ENCODE measurements around the gene AMN. TPM values are rescaled to one million over a fixed set of nuclear protein-coding genes. Genes with fewer than 3 reads are reported as not detected.

Gene AMN
- total and polyA plus RNA-seq, 2 experiments from 2014 or later = not detected

GRCh38 chr14:102903248-102903888 lies 19.1 kb upstream of the AMN start:
- WGBS, 2 experiments (ENCODE audit: low coverage in 1 of 2, low lambda C conversion rate in 2 of 2, missing lambda C conversion rate in 2 of 2) = 90 to 95% methylated on average over 17 to 29 of the region's 29 CpGs
- Histone ChIP-seq H3K9me2 (ENCODE audit: insufficient read depth) (no peaks in the 10 kb centered on the region), H2AFZ (no peak overlapping the region), H3K27me3 (replicated peaks; ENCODE audit: insufficient read depth) (no peaks in the 10 kb centered on the region), H3K9me3 (ENCODE audit: low read depth) (no peaks in the 10 kb centered on the region), H3K27ac (no peak overlapping the region), H3K9ac (no peak overlapping the region), H3K4me3 (no peak overlapping the region), H3K4me2 (ENCODE audit: unreplicated experiment) (no peak overlapping the region), H3F3A (ENCODE audit: insufficient read depth) (no peaks in the 10 kb centered on the region), H3K79me2 (ENCODE audit: insufficient read depth) (no peaks in the 10 kb centered on the region), H3K36me3 (ENCODE audit: low read depth) (no peaks in the 10 kb centered on the region), H4K20me1 (ENCODE audit: insufficient read depth) (no peaks in the 10 kb centered on the region), H3K4me1 (ENCODE audit: insufficient read depth) (no peaks in the 10 kb centered on the region)
- in situ Hi-C loops (cut with MboI) = no loop called here
- TF ChIP-seq EZH2 (IDR thresholded peaks at IDR 0.05; ENCODE audit: insufficient read depth, poor library complexity, severe bottlenecking) (no peak), EZH2phosphoT487 (IDR thresholded peaks at IDR 0.05; ENCODE audit: insufficient read depth, low read depth) (no peak)
- DNase-seq = no peak

- WGBS, 2 experiments (ENCODE audit: low coverage in 1 of 2, low lambda C conversion rate in 2 of 2, missing lambda C conversion rate in 2 of 2) = 97 to 99% methylated on average over 7 of the region's 7 CpGs
- no peaks in the 10 kb centered on the region for H3F3A ChIP-seq (ENCODE audit: insufficient read depth)
- H3K27ac ChIP-seq = no peak overlapping the region
- no peak overlapping the region for H3K9ac ChIP-seq
- no peaks in the 10 kb centered on the region for H3K27me3 ChIP-seq (replicated peaks; ENCODE audit: insufficient read depth)
- TF ChIP-seq EZH2 (IDR thresholded peaks at IDR 0.05; ENCODE audit: insufficient read depth, poor library complexity, severe bottlenecking) = no peak
- no peak overlapping the region for H2AFZ ChIP-seq
- H4K20me1 ChIP-seq (ENCODE audit: insufficient read depth) = no peaks in the 10 kb centered on the region
- no peak overlapping the region for H3K4me3 ChIP-seq
- H3K4me1 ChIP-seq (ENCODE audit: insufficient read depth) = no peaks in the 10 kb centered on the region
- no peaks in the 10 kb centered on the region for H3K36me3 ChIP-seq (ENCODE audit: low read depth)
- H3K4me2 ChIP-seq (ENCODE audit: unreplicated experiment) = no peak overlapping the region
- no peak for DNase-seq
- in situ Hi-C loops (cut with MboI) = no loop called here
- no peaks in the 10 kb centered on the region for H3K79me2 ChIP-seq (ENCODE audit: insufficient read depth)
- H3K9me3 ChIP-seq (ENCODE audit: low read depth) = no peaks in the 10 kb centered on the region
- no peaks in the 10 kb centered on the region for H3K9me2 ChIP-seq (ENCODE audit: insufficient read depth)
Observed at GRCh38 chr14:102903889-102904512, 18.5 kb upstream of the AMN start.

GRCh38 chr14:102905116-102906108 lies 17.1 kb upstream of the AMN start:
- H3K36me3 ChIP-seq (ENCODE audit: low read depth) = no peaks in the 10 kb centered on the region
- 96% methylated on average over 38 of the region's 38 CpGs for WGBS, 2 experiments (ENCODE audit: low coverage in 1 of 2, low lambda C conversion rate in 2 of 2, missing lambda C conversion rate in 2 of 2)
- no peak overlapping the region for H3K4me2 ChIP-seq (ENCODE audit: unreplicated experiment)
- no peaks in the 10 kb centered on the region for H4K20me1 ChIP-seq (ENCODE audit: insufficient read depth)
- no peak overlapping the region for H3K27ac ChIP-seq
- H2AFZ ChIP-seq = no peak overlapping the region
- no peaks in the 10 kb centered on the region for H3K9me2 ChIP-seq (ENCODE audit: insufficient read depth)
- TF ChIP-seq EZH2 (IDR thresholded peaks at IDR 0.05; ENCODE audit: insufficient read depth, poor library complexity, severe bottlenecking) = no peak
- no peak for TF ChIP-seq EZH2phosphoT487 (IDR thresholded peaks at IDR 0.05; ENCODE audit: insufficient read depth, low read depth)
- H3K4me3 ChIP-seq = no peak overlapping the region
- H3K27me3 ChIP-seq (replicated peaks; ENCODE audit: insufficient read depth) = no peaks in the 10 kb centered on the region
- in situ Hi-C loops (cut with MboI) = no loop called here
- DNase-seq = no peak
- H3K79me2 ChIP-seq (ENCODE audit: insufficient read depth) = no peaks in the 10 kb centered on the region
- H3K9me3 ChIP-seq (ENCODE audit: low read depth) = no peaks in the 10 kb centered on the region
- H3F3A ChIP-seq (ENCODE audit: insufficient read depth) = no peaks in the 10 kb centered on the region
- no peak overlapping the region for H3K9ac ChIP-seq
- no peaks in the 10 kb centered on the region for H3K4me1 ChIP-seq (ENCODE audit: insufficient read depth)

- in situ Hi-C loops (cut with MboI) = no loop called here
- H3K9me3 ChIP-seq (ENCODE audit: low read depth) = no peaks in the 10 kb centered on the region
- TF ChIP-seq EZH2 (IDR thresholded peaks at IDR 0.05; ENCODE audit: insufficient read depth, poor library complexity, severe bottlenecking) (no peak), EZH2phosphoT487 (IDR thresholded peaks at IDR 0.05; ENCODE audit: insufficient read depth, low read depth) (no peak)
Observed at GRCh38 chr14:102906616-102907302, 15.7 kb upstream of the AMN start.

More at GRCh38 chr14:102906616-102907302, 15.7 kb upstream of the AMN start:
- Histone ChIP-seq H3K4me3 (no peak overlapping the region), H4K20me1 (ENCODE audit: insufficient read depth) (no peaks in the 10 kb centered on the region), H3K9me2 (ENCODE audit: insufficient read depth) (no peaks in the 10 kb centered on the region), H3F3A (ENCODE audit: insufficient read depth) (no peaks in the 10 kb centered on the region), H3K4me2 (ENCODE audit: unreplicated experiment) (no peak overlapping the region), H3K9ac (no peak overlapping the region), H2AFZ (no peak overlapping the region), H3K36me3 (ENCODE audit: low read depth) (no peaks in the 10 kb centered on the region), H3K27ac (no peak overlapping the region), H3K27me3 (replicated peaks; ENCODE audit: insufficient read depth) (no peaks in the 10 kb centered on the region), H3K79me2 (ENCODE audit: insufficient read depth) (no peaks in the 10 kb centered on the region), H3K4me1 (ENCODE audit: insufficient read depth) (no peaks in the 10 kb centered on the region)
- WGBS, 2 experiments (ENCODE audit: low coverage in 1 of 2, low lambda C conversion rate in 2 of 2, missing lambda C conversion rate in 2 of 2) = 98% methylated on average over 30 of the region's 30 CpGs
- no peak for DNase-seq
